Erythroblast (primary cell): Measurements from ENCODE around the gene MAB21L4.

Experiments used
- DNase-seq, 2 experiments: peaks; one replicate each; lab custom pipeline; 2025; lab: John Stamatoyannopoulos, UW
- GATA1 ChIP-seq: IDR thresholded peaks from 2 replicates; pipeline ENCODE4 v1.6.1; 2011; ENCODE audit warnings: low read depth, mild to moderate bottlenecking, control low read depth, low read length, moderate library complexity
- POLR2A ChIP-seq: IDR thresholded peaks from 2 replicates; pipeline ENCODE4 v1.6.1; 2011; ENCODE audit warnings: mild to moderate bottlenecking, low read length

Gene MAB21L4

DNA sequence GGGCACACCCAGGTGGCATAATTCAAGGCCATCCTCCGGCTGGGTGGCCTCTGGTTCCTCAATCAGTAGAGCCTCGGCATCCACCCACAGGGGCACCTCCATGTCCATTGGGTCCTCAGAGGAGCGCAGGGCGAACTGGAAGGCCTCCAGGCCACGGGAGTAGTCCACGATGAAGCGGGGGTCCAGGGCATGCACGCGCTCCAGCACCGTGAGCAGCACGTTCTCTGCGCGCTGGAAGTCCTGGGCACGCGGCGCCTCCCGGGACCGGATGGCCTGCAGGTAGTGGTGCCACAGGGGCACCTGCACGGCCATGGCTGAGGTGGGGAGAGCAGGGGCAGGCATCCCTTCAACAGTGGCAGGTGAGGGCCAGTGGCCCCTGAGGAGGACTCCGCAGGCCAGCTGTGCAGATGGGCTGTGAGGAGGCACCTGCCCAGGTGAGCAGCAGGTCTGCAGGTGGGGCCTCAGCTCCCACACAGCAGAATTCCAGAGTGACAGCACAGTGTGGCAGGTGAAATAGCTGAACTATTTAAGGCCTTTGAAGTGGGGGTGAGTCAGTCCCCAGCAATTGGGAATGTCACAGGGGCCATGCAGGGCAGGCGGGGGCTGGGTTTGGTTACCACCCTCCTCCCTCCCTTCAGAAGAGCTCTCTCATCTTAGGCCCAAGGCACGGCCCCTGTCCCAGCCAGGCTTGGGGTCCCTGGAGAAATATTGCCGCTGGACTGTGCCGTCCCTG lies at the start of gene MAB21L4:
MAB21L4 (minus strand) TSS at position 501 of the 733 bp plus-strand sequence; CDS start at position 342, 159 bp downstream.
- no peak for TF ChIP-seq POLR2A
- DNase-seq, result no peak

DNA sequence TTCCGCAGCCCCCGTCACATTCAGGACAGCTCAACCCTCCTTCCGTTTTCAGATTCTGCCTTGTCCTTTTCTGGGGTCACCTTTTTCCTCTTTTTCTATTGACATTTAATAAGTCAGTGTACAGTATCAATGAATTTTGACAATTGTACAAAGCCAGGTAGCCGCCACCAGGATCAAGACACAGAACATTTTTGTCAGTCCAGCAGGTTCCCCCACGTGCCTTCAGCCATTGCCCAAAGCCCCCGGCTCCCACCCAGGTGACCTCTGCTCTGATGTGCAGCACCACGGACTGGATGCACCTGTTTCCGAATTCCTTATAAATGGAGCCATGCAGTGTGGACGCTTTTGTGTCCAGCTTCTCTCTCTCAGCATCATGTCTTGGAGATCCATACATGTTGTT lies 40.1 kb upstream of the MAB21L4 start:
- no peak for DNase-seq

DNA sequence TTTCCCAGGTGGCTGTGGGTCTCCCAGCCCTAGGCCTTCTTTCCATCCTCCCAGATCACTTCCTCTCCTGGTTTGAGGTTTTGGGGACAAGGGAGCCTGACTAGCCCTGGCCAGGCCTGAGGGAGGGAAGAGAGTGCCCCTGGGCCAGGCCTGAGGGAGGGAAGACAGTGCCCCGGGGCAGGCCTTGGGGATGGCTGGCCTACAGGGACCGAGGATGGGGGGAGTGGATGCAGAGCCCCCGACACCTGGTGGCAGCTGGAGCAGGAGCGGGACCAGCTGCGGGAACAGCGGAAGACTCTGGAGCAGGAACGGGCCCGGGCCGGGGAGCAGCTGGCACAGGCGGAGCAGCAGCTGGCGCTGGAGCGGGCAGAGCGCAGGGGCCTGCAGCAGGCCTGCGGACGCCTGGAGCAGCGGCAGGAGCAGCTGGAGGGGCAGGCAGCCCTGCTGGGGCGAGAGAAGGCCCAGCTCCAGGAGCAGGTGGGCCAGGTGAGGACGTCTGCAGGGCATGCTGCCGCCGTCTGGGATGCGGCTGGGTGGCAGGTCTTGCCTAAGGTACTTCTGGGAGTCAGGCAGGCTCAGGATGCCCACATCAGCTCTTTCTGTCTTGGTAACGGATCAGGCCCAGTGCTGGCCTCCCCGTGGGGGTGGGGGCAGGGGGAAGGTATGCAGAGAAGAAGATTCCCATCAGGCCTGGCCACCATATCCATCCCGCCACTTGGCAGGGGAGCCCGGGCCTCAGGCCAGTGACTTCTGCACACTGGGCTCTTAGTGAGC lies 39.3 kb upstream of the MAB21L4 start:
- DNase-seq, result no peak

More for the DNA sequence above, 40.1 kb upstream of the MAB21L4 start:
- TF ChIP-seq GATA1 (no peak), POLR2A (no peak)

DNA sequence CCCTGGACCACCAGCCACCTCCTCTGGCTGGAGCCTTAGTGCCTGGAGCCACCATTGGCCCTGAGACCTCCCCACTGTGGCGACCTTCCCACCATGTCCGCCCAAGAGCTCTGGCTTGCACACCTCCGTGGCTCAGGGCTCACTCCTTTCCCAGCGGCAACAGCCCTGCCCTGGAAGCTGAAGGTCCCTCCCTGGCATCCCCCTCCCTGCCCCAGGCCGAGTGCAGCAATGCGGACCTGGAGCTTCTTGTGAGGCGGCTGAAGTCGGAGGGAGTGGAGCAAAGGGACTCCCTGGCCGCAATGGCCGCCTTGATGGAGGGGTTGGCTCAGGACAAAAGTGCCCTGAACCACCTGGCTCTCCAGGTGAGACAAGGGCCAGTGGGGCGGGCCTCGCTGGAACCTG lies 38.7 kb upstream of the MAB21L4 start:
- TF ChIP-seq GATA1, result no peak
- no peak for TF ChIP-seq POLR2A
- no peak for DNase-seq

More for the DNA sequence above, 39.3 kb upstream of the MAB21L4 start:
- TF ChIP-seq POLR2A, result no peak
- TF ChIP-seq GATA1, result no peak

DNA sequence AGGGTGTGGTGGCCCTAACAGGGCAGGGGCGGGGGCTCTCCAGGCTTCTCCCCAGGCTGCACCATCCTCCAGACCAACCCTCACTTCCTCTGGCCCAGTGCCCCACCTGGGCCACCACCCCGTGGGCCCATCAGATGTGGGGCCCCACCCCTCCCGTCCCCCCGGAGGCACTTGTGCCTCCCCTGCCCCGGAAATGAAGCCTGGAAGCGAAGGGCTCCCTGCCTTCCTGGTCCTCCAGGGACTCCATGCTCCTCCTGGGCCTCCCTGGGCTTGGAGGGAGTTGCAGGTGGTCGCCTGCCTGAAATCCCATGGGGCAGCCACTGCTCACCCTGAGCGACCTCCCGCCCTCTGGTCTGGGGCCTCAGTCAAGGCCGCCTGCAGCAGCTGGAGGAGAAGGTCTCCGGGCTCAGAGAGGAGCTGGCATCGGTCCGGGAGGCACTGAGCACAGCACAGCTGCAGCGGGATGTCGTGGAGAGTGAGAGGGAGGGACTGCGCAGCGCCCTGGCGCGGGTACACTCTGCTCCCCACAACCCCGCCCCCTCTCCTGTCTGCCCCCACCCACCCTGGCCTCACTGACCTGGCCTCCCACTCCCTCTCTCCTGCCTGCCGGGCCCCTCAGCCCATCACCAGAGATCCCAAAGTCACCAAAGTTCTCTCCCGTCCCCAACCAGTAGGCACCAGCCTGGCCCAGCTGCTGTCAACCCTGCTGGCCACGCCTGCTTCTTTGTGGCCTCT lies 38.2 kb upstream of the MAB21L4 start:
- TF ChIP-seq POLR2A, result no peak
- no peak for TF ChIP-seq GATA1
- DNase-seq, result no peak

DNA sequence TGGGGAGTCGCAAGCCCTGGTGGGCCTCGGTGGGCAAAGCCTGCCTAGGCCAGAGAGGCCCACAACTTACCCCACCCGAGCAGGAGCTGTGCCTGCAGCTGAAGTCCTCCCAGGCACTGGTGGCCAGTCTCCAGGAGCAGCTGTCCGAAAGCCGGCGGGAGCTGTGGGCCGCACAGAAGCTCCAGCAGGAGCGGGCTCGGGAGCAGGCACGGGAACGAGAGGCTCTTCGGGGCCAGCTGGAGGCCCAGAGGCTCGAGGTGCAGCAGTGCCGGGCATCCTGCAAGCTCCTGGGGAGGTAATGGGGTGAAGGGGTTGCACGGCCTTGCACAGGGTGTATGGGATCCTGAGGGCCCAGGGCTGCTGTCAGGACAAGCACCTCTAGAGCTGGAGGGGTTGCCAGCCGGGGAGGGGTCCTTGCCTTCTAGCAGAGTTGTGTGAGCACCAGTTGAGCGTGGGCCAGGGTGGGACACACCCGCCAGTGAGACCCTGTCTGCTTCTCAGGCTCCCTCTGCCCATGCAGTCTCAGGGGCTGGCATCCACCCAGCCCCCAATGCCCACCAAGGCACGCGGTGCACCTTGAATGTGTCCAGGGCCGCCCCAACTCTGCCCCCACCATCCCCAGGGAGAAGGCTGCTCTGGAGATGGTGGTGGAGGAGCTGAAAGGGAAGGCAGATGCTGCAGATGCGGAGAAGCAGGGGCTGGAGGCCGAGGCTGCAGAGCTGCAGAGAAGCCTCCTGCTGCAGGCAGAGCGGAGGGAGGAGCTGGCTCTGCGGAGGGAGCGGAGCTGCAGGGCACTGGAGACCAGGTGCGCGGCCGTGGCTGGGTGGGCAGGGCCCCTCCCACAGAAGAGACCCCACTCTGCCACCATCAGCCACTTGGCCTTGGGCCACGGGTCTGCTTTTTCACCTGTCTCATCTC lies 37.4 kb upstream of the MAB21L4 start:
- TF ChIP-seq GATA1, result no peak
- no peak for TF ChIP-seq POLR2A
- no peak for DNase-seq

DNA sequence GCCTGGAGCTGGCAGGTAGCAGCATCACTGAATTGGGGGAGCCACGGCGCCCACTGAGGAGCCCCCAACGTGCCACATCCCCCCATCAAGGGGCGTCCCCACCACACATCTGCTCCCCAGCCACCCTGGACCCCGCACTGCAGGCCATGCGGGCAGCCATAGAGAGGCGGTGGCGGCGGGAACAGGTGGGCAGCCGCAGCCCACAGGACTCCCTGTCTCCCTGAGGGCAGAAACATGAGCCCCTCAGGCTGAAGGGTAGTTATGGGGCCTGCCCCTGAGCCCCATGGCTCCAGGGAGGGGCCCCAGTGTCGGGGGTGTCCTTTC lies 36.7 kb upstream of the MAB21L4 start:
- TF ChIP-seq POLR2A (no peak), GATA1 (no peak)
- DNase-seq, result no peak

DNA sequence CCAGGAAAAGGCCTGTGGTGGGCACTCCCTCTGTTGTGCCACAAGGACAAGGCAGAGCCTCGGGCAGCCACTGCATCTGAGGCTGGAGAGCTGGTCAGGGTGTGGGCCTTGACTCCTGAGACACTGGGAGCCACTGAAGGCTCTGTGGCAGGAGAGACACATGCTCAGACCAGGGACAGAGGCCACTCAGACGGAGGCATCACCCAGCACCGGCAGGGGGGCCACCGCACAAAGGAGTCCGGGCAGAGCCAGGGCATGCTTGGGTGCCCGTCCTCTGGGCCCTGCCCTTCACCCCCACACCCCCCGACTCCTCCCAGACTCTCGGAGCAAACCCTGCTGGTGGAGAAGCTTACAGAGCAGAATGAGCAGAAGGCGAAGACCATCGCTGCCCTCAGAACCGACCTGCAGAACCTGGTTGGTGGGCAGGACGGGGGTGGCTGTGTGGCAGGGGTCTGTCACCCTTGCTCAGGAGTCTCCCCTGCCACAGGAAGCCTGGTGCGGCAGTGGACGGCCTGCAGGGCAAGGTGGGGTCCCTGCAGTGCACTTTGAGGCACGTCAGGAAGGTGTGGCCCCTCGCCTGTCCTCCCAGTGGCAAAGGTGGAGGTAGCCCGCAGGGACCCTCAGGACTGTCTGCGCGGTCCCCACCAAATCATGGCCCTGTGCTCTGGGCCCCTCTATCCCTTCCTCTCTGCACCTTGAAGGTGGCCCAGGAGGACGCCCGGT lies 36.2 kb upstream of the MAB21L4 start:
- TF ChIP-seq POLR2A, result no peak
- TF ChIP-seq GATA1, result no peak
- no peak for DNase-seq

DNA sequence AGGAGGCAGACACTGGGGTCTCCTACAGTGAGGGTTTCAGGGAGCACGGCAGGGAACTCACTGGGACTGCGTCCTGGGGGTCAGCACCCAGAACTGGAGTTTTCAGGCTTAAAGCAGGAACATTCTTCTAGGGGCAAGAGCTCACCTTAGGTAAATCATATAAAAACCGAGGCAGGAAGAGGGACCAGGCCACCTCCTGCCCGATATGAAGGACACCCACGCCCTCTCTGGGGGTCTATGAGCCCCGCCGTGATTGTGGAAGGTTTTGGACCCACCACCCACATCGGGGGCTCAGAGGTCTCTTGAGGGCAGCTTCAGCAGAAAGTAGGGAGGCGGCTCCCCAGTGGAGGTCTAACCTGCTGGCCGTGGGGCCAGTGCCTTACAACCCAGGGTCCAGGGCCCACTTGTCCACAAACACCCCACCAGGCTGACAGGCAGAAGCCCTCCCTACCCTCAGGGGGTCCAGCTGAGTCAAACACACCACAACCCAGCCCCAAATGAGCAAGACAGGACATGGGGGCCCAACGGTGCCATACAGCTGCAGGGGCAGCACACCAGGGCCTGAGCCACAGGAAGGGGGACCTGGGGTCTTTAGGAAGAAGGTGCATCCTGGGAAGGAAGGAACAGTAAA lies 35.5 kb upstream of the MAB21L4 start:
- DNase-seq, result no peak
- TF ChIP-seq GATA1, result no peak

DNA sequence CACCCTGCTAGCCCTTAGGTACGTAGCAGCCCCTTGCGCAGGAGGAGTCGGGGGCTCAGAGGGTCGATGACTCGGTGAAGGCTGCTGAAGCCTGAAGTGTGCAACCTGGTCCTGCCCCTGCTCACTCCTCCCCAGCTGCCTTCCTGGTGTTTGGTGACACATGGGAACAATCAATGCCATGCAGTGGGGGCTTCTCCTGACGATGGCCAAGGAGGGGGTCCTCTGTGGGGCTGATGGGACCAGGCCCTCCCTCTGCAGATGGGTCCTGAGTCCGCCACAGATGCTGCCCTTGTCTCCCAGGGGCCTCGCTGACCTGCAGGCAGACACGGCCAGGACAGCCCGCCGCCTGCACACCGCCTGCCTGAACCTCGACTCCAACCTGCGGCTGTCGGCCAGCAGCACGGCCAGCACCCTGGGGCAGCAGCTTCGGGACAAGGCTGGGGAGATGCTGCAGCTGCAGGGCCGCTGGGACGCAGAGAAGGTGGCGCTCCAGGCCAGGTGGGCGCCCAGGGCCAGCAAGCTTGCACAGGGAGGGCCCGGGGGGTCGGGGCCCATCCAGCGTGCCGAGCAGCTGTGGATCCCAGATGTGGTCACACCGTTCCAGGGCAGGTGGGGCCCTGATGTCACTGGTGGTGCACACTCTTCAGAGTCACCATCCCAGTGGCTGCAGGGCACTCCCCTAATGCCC lies 34.8 kb upstream of the MAB21L4 start:
- TF ChIP-seq POLR2A (no peak), GATA1 (no peak)
- no peak for DNase-seq

DNA sequence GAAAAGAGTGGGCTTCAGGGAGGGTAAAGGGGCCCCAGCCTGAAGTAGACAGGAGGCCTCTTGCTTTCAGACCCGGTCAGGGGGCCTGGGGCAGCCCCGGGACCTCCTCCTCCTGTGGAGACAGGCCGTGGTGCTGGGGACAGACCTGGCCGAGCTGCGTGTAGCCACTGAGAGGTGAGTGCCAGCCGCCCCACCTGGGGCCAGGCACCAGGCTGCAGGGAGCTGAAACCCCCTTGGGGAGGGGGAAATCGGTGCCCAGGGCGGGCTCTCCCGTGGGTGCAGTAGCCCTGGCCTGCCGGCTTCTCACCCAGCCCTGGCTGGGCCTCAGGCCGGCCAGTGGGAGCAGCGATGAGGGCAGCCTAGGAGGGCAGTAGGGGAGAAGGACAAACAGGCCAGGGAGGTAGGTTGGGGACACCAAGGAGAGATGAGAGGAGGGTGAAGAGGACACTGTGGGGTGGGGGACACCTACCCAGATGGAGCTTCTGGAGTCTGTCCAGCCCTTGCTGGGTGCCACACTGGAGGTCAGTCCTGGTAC lies 34.2 kb upstream of the MAB21L4 start:
- TF ChIP-seq POLR2A (no peak), GATA1 (no peak)
- DNase-seq, result no peak
